Right atrium auricular region (tissue), 2 donors: ENCODE data around the gene PYROXD2. TPM values are rescaled to one million over a fixed set of nuclear protein-coding genes. Genes with fewer than 3 reads are reported as not detected.

ENCODE experiments used
- DNase-seq: peaks from one replicate; pipeline ENCODE4 v3.0.0-alpha.2; 2019; ENCODE audit warnings: low spot score
- H3K27ac ChIP-seq, 2 donors: fragments of 200-600 bp; sonication (generic); 1 replicate in 1 of 2; 2 replicates in 1 of 2; pipeline ENCODE4 v1.5.1; 2016 to 2019
- H3K27me3 ChIP-seq, 2 donors: fragments of 200-600 bp; sonication (generic); one replicate each; pipeline versions ENCODE4 v1.5.1 to v1.6.0; 2017 to 2019
- H3K36me3 ChIP-seq: fragments of 200-600 bp; sonication (generic); one replicate; pipeline ENCODE4 v1.5.1; 2016
- H3K4me1 ChIP-seq, 2 donors: fragments of 200-600 bp; sonication (generic); one replicate each; pipeline versions ENCODE4 v1.5.1 to v1.6.0; 2017 to 2019
- H3K4me3 ChIP-seq, 2 donors: fragments of 200-600 bp; sonication (generic); 1 replicate in 1 of 2; 2 replicates in 1 of 2; pipeline ENCODE4 v1.5.1; 2017 to 2019; ENCODE audit warnings: mild to moderate bottlenecking in 1 of 2, moderate library complexity in 1 of 2
- H3K9me3 ChIP-seq, 2 donors: fragments of 200-600 bp; sonication (generic); one replicate each; pipeline ENCODE4 v1.5.1; 2019
- total RNA-seq, 2 donors: library from RNA; depleted of rRNA; stranded (reverse); fragments of >200 nt; gene quantifications; one replicate each; pipeline ENCODE4 v1.1.0, GENCODE V29; 2016
- TF ChIP-seq, protein P1 (sequence below), 2 donors: fragments of 200-600 bp; sonication (generic); IDR thresholded peaks; one replicate each; pipeline ENCODE4 v1.5.1; 2019; ENCODE audit warnings: antibody characterized with exemption in 2 of 2

The PYROXD2 gene
- total RNA-seq, 2 donors from 2014 or later, result 1.8 to 5.2 TPM

DNA sequence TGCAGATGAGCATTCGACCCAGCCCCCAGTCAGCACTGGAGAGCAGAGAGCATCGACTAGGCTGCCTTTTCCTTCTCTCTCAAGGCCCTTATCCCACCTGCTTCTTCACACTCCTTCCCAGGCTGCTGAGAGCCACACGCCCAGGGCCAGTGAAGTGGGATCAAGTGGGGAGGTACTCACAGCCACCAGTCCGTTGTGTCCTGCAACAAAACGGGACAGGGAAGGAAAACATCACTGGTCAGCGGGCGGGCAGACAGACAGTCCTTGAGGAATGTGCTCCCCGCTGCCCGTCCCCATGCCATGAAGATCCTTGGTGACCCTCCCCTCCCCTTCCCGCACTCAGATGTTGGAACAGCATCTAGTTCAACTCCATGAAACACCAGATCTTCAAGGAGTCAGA, 4.2 kb downstream of the PYROXD2 start:
- no peaks in the 10 kb centered on the region for H3K36me3 ChIP-seq
- no peak overlapping the region for H3K4me3 ChIP-seq
- peaks cover 0 to 33% of the 10 kb centered on the region in 2 donors for H3K4me1 ChIP-seq
- no peak overlapping the region for H3K27ac ChIP-seq
- H3K27me3 ChIP-seq, result no peaks in the 10 kb centered on the region
- TF ChIP-seq, protein P1, sequence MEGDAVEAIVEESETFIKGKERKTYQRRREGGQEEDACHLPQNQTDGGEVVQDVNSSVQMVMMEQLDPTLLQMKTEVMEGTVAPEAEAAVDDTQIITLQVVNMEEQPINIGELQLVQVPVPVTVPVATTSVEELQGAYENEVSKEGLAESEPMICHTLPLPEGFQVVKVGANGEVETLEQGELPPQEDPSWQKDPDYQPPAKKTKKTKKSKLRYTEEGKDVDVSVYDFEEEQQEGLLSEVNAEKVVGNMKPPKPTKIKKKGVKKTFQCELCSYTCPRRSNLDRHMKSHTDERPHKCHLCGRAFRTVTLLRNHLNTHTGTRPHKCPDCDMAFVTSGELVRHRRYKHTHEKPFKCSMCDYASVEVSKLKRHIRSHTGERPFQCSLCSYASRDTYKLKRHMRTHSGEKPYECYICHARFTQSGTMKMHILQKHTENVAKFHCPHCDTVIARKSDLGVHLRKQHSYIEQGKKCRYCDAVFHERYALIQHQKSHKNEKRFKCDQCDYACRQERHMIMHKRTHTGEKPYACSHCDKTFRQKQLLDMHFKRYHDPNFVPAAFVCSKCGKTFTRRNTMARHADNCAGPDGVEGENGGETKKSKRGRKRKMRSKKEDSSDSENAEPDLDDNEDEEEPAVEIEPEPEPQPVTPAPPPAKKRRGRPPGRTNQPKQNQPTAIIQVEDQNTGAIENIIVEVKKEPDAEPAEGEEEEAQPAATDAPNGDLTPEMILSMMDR (IDR thresholded peaks at IDR 0.05), result no peak
- DNase-seq, result no peak
- no peaks in the 10 kb centered on the region for H3K9me3 ChIP-seq

DNA sequence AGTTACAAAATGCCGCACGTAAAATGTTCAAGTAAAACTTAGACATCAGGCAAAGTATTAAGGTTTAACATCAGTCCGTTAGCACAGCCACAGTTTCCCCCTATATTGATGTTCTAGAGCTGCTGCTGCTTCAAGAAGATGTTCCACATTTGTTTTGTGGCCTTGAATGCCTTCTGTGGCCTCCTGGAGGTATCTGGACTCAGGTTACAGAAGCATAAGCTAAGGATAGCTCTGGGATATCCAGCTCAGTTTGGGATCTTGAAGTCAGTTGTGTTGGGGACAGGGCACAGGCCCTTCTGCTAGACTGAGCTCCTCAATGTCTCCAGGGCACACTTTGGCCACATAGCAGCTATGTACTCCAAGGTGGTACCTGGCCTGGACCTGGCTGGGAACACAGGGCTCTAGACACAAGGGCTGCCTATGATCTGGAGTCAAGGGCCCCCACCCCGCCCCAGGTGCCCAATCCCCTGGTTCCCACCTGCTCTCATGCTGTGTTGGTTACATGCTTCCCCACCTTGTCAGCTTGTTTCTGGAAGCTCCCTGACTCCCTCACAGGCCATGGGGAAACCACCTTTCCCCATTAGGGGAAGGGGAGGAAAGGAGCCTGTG, 4.7 kb downstream of the PYROXD2 start:
- TF ChIP-seq, protein P1 (IDR thresholded peaks at IDR 0.05), result no peak
- H3K4me1 ChIP-seq, result peaks cover 0 to 28% of the 10 kb centered on the region in 2 donors
- H3K27me3 ChIP-seq, result no peaks in the 10 kb centered on the region
- H3K36me3 ChIP-seq, result no peaks in the 10 kb centered on the region
- DNase-seq, result no peak
- no peak overlapping the region for H3K27ac ChIP-seq
- no peak overlapping the region for H3K4me3 ChIP-seq
- H3K9me3 ChIP-seq, result no peaks in the 10 kb centered on the region

DNA sequence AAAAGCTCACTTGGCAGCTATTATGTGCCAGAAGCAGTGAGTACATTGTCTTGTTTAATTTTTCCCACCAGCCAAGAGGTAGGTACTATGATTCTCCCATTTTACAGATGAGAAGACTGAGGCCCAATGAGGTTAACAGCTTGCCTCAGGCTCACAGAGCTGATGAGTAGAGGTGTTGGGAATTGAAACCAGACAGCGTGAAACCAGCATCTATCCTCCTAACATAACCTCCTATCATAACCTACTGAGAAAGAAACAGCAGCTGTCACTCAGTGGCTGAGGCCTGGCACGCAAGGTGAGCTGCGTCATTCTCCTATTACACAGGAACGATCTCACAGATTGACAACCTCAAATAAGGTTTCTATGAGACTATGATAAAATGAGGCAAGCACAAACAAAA, 6.2 kb downstream of the PYROXD2 start:
- Histone ChIP-seq H3K27me3 (no peaks in the 10 kb centered on the region), H3K4me1 (peaks cover 0 to 14% of the 10 kb centered on the region in 2 donors), H3K27ac (no peak overlapping the region), H3K36me3 (no peaks in the 10 kb centered on the region), H3K9me3 (no peaks in the 10 kb centered on the region), H3K4me3 (no peak overlapping the region)
- TF ChIP-seq, protein P1 (IDR thresholded peaks at IDR 0.05), result no peak
- no peak for DNase-seq

DNA sequence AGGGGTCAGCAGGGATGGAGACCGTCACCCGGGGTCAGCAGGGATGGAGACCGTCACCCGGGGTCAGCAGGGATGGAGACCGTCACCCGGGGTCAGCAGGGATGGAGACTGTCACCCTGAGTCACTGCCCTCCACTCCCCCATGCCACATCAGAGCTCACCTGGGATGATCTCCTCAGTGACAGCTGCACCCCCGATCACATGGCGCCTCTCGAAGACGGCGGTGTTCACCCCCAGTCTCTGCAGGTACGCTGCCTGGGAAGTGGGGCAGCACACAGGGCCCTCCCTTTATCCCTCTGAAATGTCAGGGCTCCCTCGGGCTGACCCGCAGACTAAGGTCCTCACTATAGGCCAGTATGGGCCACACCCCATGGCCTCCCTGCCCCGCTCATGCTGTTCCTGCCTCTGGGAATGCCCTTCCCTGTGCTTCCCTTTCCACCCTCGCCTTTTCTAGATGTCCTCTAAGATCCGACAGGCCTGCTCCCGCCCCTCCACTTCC, 7.2 kb downstream of the PYROXD2 start:
- peaks cover 0 to 14% of the 10 kb centered on the region in 2 donors for H3K4me1 ChIP-seq
- H3K27ac ChIP-seq, result no peak overlapping the region
- no peaks in the 10 kb centered on the region for H3K36me3 ChIP-seq
- no peaks in the 10 kb centered on the region for H3K27me3 ChIP-seq
- no peaks in the 10 kb centered on the region for H3K9me3 ChIP-seq
- H3K4me3 ChIP-seq, result no peak overlapping the region
- DNase-seq, result no peak
- TF ChIP-seq, protein P1 (IDR thresholded peaks at IDR 0.05), result no peak

DNA sequence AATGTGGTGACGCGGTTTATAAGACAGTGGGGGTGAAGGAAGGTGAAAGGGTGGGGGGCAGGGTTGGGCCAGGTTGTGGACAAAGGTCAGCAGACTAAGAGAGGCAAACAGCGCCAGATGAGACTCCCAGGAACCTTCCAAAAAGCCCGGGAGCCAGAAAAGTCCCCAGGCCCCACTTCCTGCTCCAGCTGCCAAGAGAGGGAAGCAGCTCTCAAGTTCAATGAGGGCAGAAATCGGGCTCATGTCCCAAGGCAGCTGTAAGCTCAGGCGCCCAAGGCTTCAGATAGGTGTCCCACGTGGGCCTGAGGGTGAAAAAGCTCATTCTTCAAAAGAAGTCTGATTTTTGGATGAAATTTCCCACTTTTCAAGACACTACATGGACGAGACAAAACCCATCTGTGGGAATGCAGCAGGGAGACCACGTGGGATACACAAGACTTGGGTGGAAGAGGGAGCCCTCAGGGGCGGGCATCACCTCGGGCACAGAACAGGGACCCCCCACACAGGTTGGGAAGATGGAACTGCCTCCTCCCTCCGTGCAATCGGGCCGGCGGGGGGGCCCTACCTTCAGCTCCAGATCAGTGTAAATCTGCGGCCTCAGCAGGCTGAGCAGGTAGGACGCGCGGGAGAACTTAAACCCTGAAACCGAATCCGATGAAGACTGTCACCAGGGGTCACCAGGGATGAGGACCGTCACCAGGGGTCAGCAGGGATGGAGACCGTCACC, 7.8 kb downstream of the PYROXD2 start:
- Histone ChIP-seq H3K36me3 (no peaks in the 10 kb centered on the region), H3K27ac (no peak overlapping the region), H3K4me3 (no peak overlapping the region), H3K4me1 (peaks cover 0 to 13% of the 10 kb centered on the region in 2 donors), H3K9me3 (no peaks in the 10 kb centered on the region), H3K27me3 (no peaks in the 10 kb centered on the region)
- no peak for DNase-seq
- TF ChIP-seq, protein P1 (IDR thresholded peaks at IDR 0.05), result no peak
